Astrocyte (in vitro differentiated cells and primary cell): ENCODE data around the gene HM13. TPM values are rescaled to one million over a fixed set of nuclear protein-coding genes. Genes with fewer than 3 reads are reported as not detected.
"Not testable (repeated sequence)": the region's sequence is repeated elsewhere in the genome, so short reads cannot be mapped to it uniquely, and the experiment has no call there.

Experiments
- DNase-seq: peaks from one replicate; pipeline ENCODE4 v3.0.0-alpha.2; 2010; ENCODE audit warnings: low read depth
- FAIRE-seq: peaks from 2 replicates; lab custom pipeline; 2011; peaks lifted over from hg19 to GRCh38; lab: Jason Lieb, UNC
- H2AFZ ChIP-seq: 2 replicates; pipeline ENCODE4 v1.6.0; 2012; ENCODE audit warnings: low read depth, low read length, inconsistent platforms
- H3K27ac ChIP-seq: 2 replicates; pipeline ENCODE4 v1.5.1; 2011; ENCODE audit warnings: low read depth, low read length, inconsistent platforms
- H3K27me3 ChIP-seq: 2 replicates; pipeline ENCODE4 v1.6.0; 2011; ENCODE audit warnings: low read length, inconsistent platforms; ENCODE audit not compliant: insufficient read depth
- H3K36me3 ChIP-seq: 2 replicates; pipeline ENCODE4 v1.5.1; 2011; ENCODE audit warnings: low read length, inconsistent platforms; ENCODE audit not compliant: insufficient read depth
- H3K4me1 ChIP-seq: 2 replicates; pipeline ENCODE4 v1.5.1; 2011; ENCODE audit warnings: low read length, inconsistent platforms; ENCODE audit not compliant: insufficient read depth
- H3K4me2 ChIP-seq: 2 replicates; pipeline ENCODE4 v1.6.0; 2012; ENCODE audit warnings: low read length, inconsistent platforms
- H3K4me3 ChIP-seq: 2 replicates; pipeline ENCODE4 v1.5.1; 2011; ENCODE audit warnings: low read depth, mild to moderate bottlenecking, low read length, inconsistent platforms; ENCODE audit not compliant: insufficient read depth
- H3K79me2 ChIP-seq: 2 replicates; pipeline ENCODE4 v1.6.0; 2012; ENCODE audit warnings: mild to moderate bottlenecking, low read length, inconsistent platforms; ENCODE audit not compliant: insufficient read depth
- H3K9ac ChIP-seq: 2 replicates; pipeline ENCODE4 v1.6.0; 2012; ENCODE audit warnings: mild to moderate bottlenecking, low read length, inconsistent platforms
- H3K9me3 ChIP-seq: 2 replicates; pipeline ENCODE4 v1.5.1; 2012; ENCODE audit warnings: low read depth, mild to moderate bottlenecking, low read length, inconsistent platforms; ENCODE audit not compliant: insufficient read depth
- H4K20me1 ChIP-seq: 2 replicates; pipeline ENCODE4 v1.6.0; 2012; ENCODE audit warnings: low read length, inconsistent platforms; ENCODE audit not compliant: insufficient read depth
- H3K27ac Mint-ChIP-seq: one replicate; pipeline ENCODE4 v1.8.0; 2021; ENCODE audit warnings: mild to moderate bottlenecking, mixed read lengths; ENCODE audit not compliant: unreplicated experiment
- H3K27me3 Mint-ChIP-seq: one replicate; pipeline ENCODE4 v1.8.0; 2021; ENCODE audit warnings: low read depth, mixed read lengths; ENCODE audit not compliant: unreplicated experiment
- H3K36me3 Mint-ChIP-seq: one replicate; pipeline ENCODE4 v1.8.0; 2021; ENCODE audit warnings: low read depth, mixed read lengths; ENCODE audit not compliant: unreplicated experiment
- H3K4me1 Mint-ChIP-seq: one replicate; pipeline ENCODE4 v1.8.0; 2021; ENCODE audit warnings: low read depth, mixed read lengths; ENCODE audit not compliant: unreplicated experiment
- H3K4me3 Mint-ChIP-seq: one replicate; pipeline ENCODE4 v1.8.0; 2021; ENCODE audit warnings: mild to moderate bottlenecking, moderate library complexity, mixed read lengths; ENCODE audit not compliant: unreplicated experiment
- H3K9me3 Mint-ChIP-seq: one replicate; pipeline ENCODE4 v1.8.0; 2021; ENCODE audit warnings: mild to moderate bottlenecking, mixed read lengths; ENCODE audit not compliant: unreplicated experiment
- EZH2 ChIP-seq: IDR thresholded peaks from 2 replicates; pipeline ENCODE4 v1.6.1; 2012; ENCODE audit warnings: mild to moderate bottlenecking, low read length, inconsistent platforms; ENCODE audit not compliant: insufficient read depth
- total RNA-seq: library from RNA; stranded (reverse); gene quantifications from 2 replicates; pipeline ENCODE4 v1.2.1, GENCODE V29; 2021
- TF ChIP-seq, protein P1 (sequence below): IDR thresholded peaks from 2 replicates; pipeline ENCODE4 v1.5.1; 2011; ENCODE audit warnings: low read depth, mild to moderate bottlenecking, inconsistent platforms, low read length, moderate library complexity; ENCODE audit not compliant: insufficient read depth

Gene HM13
- total RNA-seq, 1 donor from 2014 or later: 399 TPM

DNA sequence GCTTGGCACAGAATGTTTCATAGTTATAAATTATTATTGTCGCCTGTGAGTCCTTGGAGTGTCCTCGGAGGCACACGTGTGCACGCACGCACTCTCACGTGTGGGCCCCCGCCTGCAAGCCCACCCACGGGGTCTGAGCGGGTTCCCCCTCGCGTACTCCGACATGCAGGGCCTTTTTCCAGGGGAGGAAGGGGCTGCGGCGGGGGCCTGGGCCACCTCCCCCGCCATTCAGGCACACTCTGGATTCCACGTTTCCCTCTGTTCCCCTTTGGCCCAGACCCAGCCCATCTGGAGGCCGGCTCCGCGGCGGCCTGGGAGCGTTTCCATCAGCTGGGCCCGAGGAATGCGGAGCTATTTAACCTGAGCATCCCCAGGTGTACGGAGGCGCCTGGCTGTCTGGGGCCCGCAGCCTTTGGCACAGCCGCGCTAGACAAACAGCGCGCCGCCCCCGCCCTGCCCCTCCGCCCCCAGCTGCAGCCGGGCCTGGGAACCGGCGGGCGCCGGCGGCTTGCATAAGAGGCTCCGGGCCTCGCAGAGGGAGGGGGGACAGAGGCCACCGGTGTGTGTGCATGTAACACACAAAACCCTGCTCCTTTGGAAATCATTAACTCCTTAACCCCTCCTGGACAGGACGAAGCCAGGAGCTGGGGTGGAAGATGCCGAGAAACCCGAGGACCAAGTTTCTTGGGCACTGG lies 94.2 kb downstream of the HM13 start:
- Mint-ChIP-seq H3K27me3 (no peaks in the 10 kb centered on the region), H3K4me1 (peaks cover 28% of the 10 kb centered on the region), H3K9me3 (no peaks in the 10 kb centered on the region), H3K27ac (peak overlapping the region; percentile 69), H3K4me3 (peak overlapping the region; percentile 68), H3K36me3 (no peaks in the 10 kb centered on the region)
- Histone ChIP-seq H3K4me3 (peak overlapping the region; percentile 91), H3K4me2 (peak overlapping the region; percentile 89), H3K9me3 (no peaks in the 10 kb centered on the region), H3K27me3 (no peaks in the 10 kb centered on the region), H2AFZ (peak overlapping the region; percentile 55), H3K4me1 (peaks cover 40% of the 10 kb centered on the region), H3K27ac (peak overlapping the region; percentile 98), H3K9ac (peak overlapping the region; percentile 97), H3K36me3 (no peaks in the 10 kb centered on the region), H4K20me1 (peaks cover 24% of the 10 kb centered on the region), H3K79me2 (peaks cover 31% of the 10 kb centered on the region)
- FAIRE-seq (no peak), DNase-seq (peak; percentile 70)
- TF ChIP-seq, protein P1, sequence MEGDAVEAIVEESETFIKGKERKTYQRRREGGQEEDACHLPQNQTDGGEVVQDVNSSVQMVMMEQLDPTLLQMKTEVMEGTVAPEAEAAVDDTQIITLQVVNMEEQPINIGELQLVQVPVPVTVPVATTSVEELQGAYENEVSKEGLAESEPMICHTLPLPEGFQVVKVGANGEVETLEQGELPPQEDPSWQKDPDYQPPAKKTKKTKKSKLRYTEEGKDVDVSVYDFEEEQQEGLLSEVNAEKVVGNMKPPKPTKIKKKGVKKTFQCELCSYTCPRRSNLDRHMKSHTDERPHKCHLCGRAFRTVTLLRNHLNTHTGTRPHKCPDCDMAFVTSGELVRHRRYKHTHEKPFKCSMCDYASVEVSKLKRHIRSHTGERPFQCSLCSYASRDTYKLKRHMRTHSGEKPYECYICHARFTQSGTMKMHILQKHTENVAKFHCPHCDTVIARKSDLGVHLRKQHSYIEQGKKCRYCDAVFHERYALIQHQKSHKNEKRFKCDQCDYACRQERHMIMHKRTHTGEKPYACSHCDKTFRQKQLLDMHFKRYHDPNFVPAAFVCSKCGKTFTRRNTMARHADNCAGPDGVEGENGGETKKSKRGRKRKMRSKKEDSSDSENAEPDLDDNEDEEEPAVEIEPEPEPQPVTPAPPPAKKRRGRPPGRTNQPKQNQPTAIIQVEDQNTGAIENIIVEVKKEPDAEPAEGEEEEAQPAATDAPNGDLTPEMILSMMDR: no peak
- no peak for TF ChIP-seq EZH2

DNA sequence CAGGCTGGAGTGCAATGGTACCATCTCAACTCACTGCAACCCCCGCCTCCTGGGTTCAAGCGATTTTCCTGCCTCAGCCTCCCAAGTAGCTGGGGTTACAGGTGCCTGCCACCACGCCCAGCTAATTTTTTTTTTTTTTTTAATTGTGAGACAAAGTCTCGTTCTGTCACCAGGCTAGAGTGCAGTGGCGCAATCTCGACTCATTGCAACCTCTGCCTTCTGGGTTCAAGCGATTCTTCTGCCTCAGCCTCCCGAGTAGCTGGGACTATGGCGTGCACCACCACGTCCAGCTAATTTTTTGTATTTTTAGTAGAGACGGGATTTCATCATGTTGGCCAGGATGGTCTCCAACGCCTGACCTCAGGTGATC lies 98.0 kb downstream of the HM13 start:
- not testable (repeated sequence) for H3K4me2 ChIP-seq, H3K4me3 ChIP-seq, H3K27ac Mint-ChIP-seq, H3K36me3 Mint-ChIP-seq, H3K4me3 Mint-ChIP-seq, H4K20me1 ChIP-seq, H3K79me2 ChIP-seq, DNase-seq, H3K27ac ChIP-seq, H3K9ac ChIP-seq, FAIRE-seq, H3K27me3 ChIP-seq, H3K9me3 ChIP-seq, H2AFZ ChIP-seq, H3K36me3 ChIP-seq, H3K9me3 Mint-ChIP-seq, H3K27me3 Mint-ChIP-seq
- H3K4me1 ChIP-seq: peaks cover 23% of the 10 kb centered on the region
- peaks cover 17% of the 10 kb centered on the region for H3K4me1 Mint-ChIP-seq

DNA sequence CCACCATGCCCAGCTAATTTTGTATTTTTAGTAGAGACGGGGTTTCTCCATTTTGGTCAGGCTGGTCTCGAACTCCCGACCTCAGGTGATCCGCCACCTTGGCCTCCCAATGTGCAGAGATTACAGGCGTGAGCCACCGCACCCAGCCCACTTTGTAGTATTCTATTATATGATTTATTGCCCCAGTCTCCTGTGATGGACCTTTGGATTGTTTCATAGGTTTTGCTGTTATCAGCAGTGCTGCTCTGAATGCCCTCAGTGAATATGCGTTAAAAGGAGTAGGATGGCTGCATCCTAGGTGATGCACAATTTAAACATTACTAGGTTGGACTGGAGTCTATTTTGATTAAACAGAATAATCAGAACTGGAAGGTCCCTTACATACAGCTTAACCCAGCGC lies 101.2 kb downstream of the HM13 start:
- peaks cover 5% of the 10 kb centered on the region for H3K4me1 ChIP-seq
- H2AFZ ChIP-seq: no peak overlapping the region
- no peak for TF ChIP-seq EZH2
- TF ChIP-seq, protein P1: no peak
- no peak overlapping the region for H3K27ac ChIP-seq
- H3K27ac Mint-ChIP-seq: no peak overlapping the region
- H3K9me3 ChIP-seq: no peaks in the 10 kb centered on the region
- H3K4me2 ChIP-seq: no peak overlapping the region
- H3K4me1 Mint-ChIP-seq: peaks cover 4% of the 10 kb centered on the region
- FAIRE-seq (no peak), DNase-seq (no peak)
- H3K4me3 ChIP-seq: no peak overlapping the region
- H3K27me3 ChIP-seq: no peaks in the 10 kb centered on the region
- H3K4me3 Mint-ChIP-seq: no peak overlapping the region
- peaks cover 9% of the 10 kb centered on the region for H3K27me3 Mint-ChIP-seq
- no peak overlapping the region for H3K9ac ChIP-seq
- peaks cover 6% of the 10 kb centered on the region for H3K9me3 Mint-ChIP-seq
- no peaks in the 10 kb centered on the region for H3K36me3 ChIP-seq
- H3K79me2 ChIP-seq: no peaks in the 10 kb centered on the region
- H4K20me1 ChIP-seq: no peaks in the 10 kb centered on the region
- H3K36me3 Mint-ChIP-seq: no peaks in the 10 kb centered on the region
